Mucosa of gallbladder (tissue), 1 donor: Measurements from ENCODE around the gene OTOA. TPM values are rescaled to one million over a fixed set of nuclear protein-coding genes. Genes with fewer than 3 reads are reported as not detected.
A peak's percentile ranks its signal among the peaks of the same experiment; 100 is the strongest.
"Not testable (repeated sequence)": the region's sequence is repeated elsewhere in the genome, so short reads cannot be mapped to it uniquely, and the experiment has no call there.

Experiments used
- DNase-seq: peaks from one replicate; pipeline ENCODE4 v3.0.0-alpha.2; 2020; ENCODE audit warnings: low spot score
- total RNA-seq: library from RNA; stranded (reverse); gene quantifications from one replicate; pipeline ENCODE4 v1.2.1, GENCODE V29; 2021
- donor health status: DM: no; HTN: no; CAD: no.

Gene OTOA
- total RNA-seq, 1 donor from 2014 or later: 0.46 TPM

- no peak for DNase-seq
These were observed 56.8 kb downstream of the OTOA start for GRCh38 chr16:21720533-21720932.

GRCh38 chr16:21722771-21723455, 59.1 kb downstream of the OTOA start:
- no peak for DNase-seq

GRCh38 chr16:21723532-21723931, 59.8 kb downstream of the OTOA start:
- no peak for DNase-seq

- DNase-seq: no peak
These were observed 63.6 kb downstream of the OTOA start for GRCh38 chr16:21727344-21727743.

- not testable (repeated sequence) for DNase-seq
These were observed 67.5 kb downstream of the OTOA start for GRCh38 chr16:21731233-21731632.

GRCh38 chr16:21740637-21741036, 76.9 kb downstream of the OTOA start:
- DNase-seq: not testable (repeated sequence)

- DNase-seq: not testable (repeated sequence)
These were observed 92.7 kb downstream of the OTOA start for GRCh38 chr16:21756192-21757079.

GRCh38 chr16:21757080-21757671, 93.4 kb downstream of the OTOA start:
- DNase-seq: not testable (repeated sequence)

- not testable (repeated sequence) for DNase-seq
These were observed 104.5 kb downstream of the OTOA start for GRCh38 chr16:21768280-21768679.

- not testable (repeated sequence) for DNase-seq
These were observed 105.0 kb downstream of the OTOA start for GRCh38 chr16:21768810-21769209.

GRCh38 chr16:21769284-21769683, 105.5 kb downstream of the OTOA start:
- not testable (repeated sequence) for DNase-seq

- DNase-seq: not testable (repeated sequence)
These were observed 106.8 kb downstream of the OTOA start for GRCh38 chr16:21770584-21770983.

- DNase-seq: not testable (repeated sequence)
These were observed 108.9 kb downstream of the OTOA start for GRCh38 chr16:21772547-21773206.

- not testable (repeated sequence) for DNase-seq
These were observed 109.4 kb downstream of the OTOA start for GRCh38 chr16:21773207-21773553.

- not testable (repeated sequence) for DNase-seq
These were observed 116.8 kb downstream of the OTOA start for GRCh38 chr16:21780525-21780924.

GRCh38 chr16:21790506-21790905, 126.7 kb downstream of the OTOA start:
- DNase-seq: not testable (repeated sequence)

GRCh38 chr16:21793310-21793709, 129.5 kb downstream of the OTOA start:
- peak; percentile 16 for DNase-seq

- DNase-seq: not testable (repeated sequence)
These were observed 134.8 kb downstream of the OTOA start for GRCh38 chr16:21798601-21799000.

GRCh38 chr16:21801538-21802374, 138.0 kb downstream of the OTOA start:
- peak; percentile 23 for DNase-seq

- DNase-seq: not testable (repeated sequence)
These were observed 138.6 kb downstream of the OTOA start for GRCh38 chr16:21802375-21802663.
